RPMI8226 (cell line): Measurements from ENCODE around the gene CCDC85C.

Experiments
- DNase-seq: peaks from one replicate; pipeline ENCODE4 v3.0.0-alpha.2; 2015

Gene CCDC85C

DNA sequence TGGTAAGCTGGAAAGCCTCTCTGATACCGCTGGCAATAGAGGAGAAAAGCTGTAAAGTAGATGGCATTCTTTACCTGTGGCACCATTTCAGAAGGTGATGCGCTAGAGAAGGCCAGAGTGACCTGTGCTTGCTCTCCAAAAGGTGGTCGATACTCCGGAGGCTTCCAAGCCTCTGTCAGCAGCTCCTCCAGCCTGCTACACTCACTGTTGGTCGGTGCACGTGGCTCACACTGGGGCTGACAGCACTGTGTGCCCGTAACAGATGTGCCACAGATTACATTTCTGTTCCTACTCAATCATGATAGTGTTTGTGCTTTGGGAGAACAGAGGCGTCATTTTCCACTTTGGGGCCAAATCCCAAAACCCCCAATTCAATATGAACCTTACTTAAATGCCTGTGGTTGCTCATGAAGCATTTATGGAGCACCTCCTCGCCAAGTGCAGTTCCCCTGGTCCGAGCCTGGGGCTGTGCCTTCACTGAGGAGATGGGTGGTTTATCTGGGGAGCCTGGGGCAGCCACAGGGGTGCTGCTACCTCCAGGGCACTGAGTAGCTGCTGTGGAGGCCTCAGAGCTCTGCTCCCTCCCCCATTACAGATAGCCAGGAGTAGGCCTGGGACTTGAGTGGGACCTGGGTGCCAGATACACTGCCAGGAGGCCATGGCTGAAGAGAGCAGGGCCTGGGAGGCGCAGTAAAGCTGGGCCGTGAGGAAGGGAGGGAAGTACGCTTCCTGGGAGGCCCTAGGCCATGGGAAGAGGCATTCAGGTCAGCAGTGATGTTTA, 96.0 kb downstream of the CCDC85C start:
- no peak for DNase-seq

- no peak for DNase-seq
These were observed 97.7 kb downstream of the CCDC85C start for GRCh38 chr14:99506276-99506675.

DNA sequence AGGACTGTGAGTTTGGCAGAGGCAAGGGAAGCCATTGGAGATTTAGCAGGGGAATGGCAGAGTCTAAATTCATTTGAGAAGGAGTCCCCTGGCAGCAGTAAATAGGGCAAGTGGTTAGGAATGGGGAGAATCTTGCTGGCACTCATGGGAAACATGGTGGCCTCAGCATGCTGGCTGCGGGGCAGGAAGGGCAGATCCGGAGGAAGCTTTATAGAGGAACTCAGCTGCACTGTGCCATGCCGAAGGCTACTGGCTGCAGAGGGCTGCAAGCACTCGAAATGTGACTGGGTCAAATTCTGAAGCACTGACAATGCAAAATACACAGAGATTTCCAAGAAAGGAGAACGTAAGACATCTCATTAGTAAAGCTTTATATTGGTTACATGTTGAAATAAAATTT, 98.9 kb downstream of the CCDC85C start:
- DNase-seq: no peak

- no peak for DNase-seq
These were observed 100.1 kb downstream of the CCDC85C start for GRCh38 chr14:99503848-99504453.

GRCh38 chr14:99502989-99503421, 101.0 kb downstream of the CCDC85C start:
- no peak for DNase-seq

DNA sequence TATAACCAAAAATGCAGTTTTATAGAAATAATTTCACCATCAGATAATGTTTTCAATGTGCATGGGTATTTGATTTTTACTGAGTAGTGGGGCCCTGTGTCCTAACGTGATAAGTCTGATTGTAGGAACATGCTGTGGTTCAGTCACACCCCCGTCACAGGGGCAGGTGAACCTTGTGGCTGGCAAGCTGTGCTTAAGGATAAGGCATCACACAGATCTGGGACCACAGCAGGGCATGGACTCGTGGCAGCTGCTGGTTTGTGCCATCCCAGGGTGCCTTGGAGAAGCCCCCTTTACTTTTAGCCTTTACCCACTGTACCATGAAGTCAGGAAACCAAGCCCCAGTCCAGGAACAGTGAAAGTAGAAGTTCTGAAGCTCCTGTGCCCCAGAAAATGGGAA, 106.1 kb downstream of the CCDC85C start:
- DNase-seq: no peak

GRCh38 chr14:99497341-99497740, 106.7 kb downstream of the CCDC85C start:
- no peak for DNase-seq

GRCh38 chr14:99484106-99484505, 119.9 kb downstream of the CCDC85C start:
- DNase-seq: no peak

DNA sequence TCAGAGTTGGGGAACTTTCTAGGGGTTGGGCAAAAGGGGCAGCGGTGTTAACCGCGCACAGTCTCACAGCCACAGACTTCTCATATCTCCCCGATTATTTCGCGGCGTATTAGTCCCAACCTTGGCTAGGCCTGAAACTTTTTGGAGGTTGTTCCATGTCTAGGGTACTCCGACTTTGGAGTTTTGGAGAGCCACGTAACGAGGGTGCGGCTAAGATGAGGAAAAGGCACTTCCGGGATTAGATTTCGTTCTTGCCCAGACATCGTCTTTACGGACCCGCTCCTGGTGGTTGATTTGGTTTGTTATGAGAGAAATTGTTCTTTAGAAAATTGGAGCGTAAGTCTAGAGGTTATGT, 122.3 kb downstream of the CCDC85C start:
- DNase-seq: peak; percentile 14

DNA sequence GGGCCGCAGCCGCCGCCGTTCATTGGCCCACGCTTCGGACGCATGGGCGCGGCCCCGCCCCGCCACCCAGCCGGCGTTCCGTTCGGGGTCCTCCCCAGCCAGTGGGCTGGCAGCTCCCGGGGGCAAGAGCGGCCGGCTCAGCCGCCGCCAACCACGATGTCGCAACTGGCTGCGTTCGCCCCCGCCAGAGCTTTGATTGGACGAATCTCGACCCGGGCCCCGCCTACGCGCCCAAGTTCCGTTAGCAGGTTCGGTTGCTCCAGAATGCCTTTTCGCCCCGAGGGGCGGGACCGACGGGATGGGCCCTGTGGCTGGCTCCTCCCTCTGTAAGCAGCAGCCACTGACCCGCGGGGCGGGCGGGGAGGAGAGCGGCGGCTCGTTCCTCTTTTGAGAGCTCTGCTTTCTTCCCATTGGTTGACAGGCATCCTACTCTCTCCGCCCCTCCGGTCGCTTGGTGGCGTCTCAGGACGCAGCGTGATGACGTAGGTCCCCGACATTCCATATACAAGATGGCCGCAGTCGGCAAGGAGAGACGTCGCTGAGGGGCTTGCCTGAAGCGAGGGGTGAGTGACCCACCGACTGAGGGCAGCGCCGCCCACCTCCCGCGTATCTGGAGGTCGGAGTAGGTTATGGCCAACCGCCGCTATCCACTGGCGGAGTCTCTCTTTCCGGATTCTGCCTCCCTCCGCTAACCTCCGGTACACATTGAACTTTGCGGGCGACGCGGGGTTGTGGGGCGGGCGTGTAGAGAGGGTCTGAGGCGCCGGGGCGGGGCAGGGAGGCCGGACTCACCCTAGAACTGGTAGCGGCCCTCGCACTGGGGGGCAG, 122.9 kb downstream of the CCDC85C start, which contains the start of gene CCNK:
TSS of gene CCNK (plus strand) at position 493 of the 828 bp plus-strand sequence. CDS start 11,269 bp downstream, outside the sequence.
- peak; percentile 98 for DNase-seq

- DNase-seq: peak; percentile 45
These were observed 123.8 kb downstream of the CCDC85C start, which contains the start of gene SETD3 for GRCh38 chr14:99479906-99480869. Gene SETD3 (minus strand): TSS chr14:99480859. CDS start chr14:99465805, 15,054 bp downstream.

GRCh38 chr14:99479160-99479905, 124.7 kb downstream of the CCDC85C start:
- no peak for DNase-seq

GRCh38 chr14:99478128-99478527, 125.9 kb downstream of the CCDC85C start:
- DNase-seq: no peak

- no peak for DNase-seq
These were observed 127.1 kb downstream of the CCDC85C start for GRCh38 chr14:99476864-99477263.

DNA sequence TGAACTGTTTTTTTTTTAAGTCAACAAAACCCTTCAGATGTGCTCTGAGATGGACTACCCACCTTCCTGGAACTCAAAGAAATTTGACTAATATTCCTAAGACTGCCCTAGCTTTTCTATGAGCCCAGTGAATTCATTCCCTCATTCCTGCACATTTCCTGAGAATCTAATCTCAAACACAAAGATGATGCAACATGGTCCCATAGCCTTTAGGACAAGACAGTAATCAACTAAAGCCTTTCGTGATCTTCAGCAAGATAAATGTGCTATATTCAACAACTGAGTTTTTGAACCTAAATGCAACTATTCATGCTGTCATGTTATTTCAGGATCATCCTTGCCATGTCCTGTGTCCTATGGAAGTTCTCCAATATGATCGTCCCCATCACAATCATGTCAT, 128.3 kb downstream of the CCDC85C start:
- no peak for DNase-seq

DNA sequence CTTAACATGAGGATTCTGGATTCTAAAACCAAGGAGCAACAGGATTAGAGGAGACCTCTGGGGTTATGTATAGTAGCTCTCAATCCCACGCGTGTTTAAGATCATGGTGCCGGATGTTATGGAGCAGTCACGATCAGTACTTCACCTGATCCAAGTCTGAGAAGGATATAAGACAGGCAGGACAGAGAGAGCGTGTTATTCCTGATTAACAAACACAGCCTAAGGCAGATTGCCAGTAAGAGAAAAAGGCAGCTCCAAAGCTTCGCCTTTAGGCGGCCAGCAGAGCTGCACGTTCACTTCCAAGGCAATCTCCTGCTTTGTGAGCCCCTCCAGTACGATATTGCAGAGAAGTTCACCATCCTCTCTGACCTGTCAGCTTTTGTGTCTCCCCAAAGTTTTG, 128.8 kb downstream of the CCDC85C start:
- no peak for DNase-seq

- DNase-seq: no peak
These were observed 130.5 kb downstream of the CCDC85C start for GRCh38 chr14:99473458-99473857.

GRCh38 chr14:99472937-99473336, 131.1 kb downstream of the CCDC85C start:
- DNase-seq: no peak

- DNase-seq: no peak
These were observed 132.3 kb downstream of the CCDC85C start for GRCh38 chr14:99471731-99472130.

DNA sequence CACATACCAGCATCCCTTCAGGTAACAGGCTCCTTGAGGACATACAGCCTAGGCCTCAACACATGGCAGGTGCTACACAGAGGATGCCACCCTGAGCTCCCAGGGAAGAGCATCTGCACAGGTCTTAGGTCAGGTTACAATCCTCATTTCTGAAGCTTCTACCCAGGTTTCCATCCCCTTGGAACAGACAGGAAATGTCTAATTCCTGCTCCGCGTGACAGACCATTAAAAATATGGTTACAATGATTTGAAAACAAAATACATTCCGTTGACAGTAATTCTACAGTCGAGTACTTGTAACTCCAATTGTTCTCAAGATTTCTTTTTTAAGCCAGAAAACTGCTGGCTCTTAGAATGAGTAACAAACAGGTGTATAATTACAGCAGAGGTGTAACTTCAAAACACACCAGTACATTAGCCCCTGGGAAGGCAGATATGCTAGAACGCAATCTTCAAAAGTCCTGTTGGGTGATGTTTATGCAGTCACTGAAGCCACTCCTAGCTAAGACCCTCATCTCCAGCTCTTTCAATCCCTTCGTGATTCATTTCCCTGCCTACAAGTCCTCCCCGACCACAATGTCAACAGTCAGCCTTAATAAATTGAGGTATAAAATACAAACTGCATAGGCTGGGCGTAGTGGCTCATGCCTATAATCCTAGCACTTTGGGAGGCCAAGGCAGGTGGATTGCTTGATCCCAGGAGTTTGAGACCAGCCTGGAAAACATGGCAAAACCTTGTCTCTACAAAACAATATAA, 135.0 kb downstream of the CCDC85C start:
- DNase-seq: no peak

DNA sequence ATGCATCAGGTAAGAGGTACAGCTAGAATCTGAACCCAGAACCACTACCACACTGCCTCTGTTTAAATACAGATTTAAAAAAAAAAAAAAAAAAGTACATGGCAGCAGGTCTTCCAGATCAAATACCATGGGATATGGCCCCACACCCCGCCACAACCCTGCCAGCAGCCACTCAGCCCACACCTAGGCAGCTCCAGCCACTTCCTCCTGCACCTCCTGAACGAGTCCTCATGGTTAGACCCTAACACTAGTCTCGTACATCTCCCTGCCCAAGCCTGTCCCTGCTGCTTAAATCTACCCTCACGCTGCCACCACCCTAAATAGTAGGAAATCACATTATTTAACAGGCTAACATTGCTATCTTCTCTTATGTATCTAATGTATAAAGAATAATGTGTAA, 135.9 kb downstream of the CCDC85C start:
- no peak for DNase-seq
